H9 (cell line): ENCODE data around the gene ZNF92. TPM values are rescaled to one million over a fixed set of nuclear protein-coding genes. Genes with fewer than 3 reads are reported as not detected.
A peak's percentile ranks its signal among the peaks of the same experiment; 100 is the strongest.

Source experiments
- DNase-seq: peaks from one replicate; pipeline ENCODE4 v3.0.0-alpha.2; 2017
- H2AFZ ChIP-seq: one replicate; pipeline ENCODE4 v1.6.1; 2013; ENCODE audit warnings: mild to moderate bottlenecking, low read length, control low read depth, moderate library complexity
- H2AK5ac ChIP-seq: 2 replicates; pipeline ENCODE4 v1.6.1; 2013; ENCODE audit warnings: low read length, control low read depth, mixed read lengths; ENCODE audit not compliant: insufficient read length
- H2BK120ac ChIP-seq: one replicate; pipeline ENCODE4 v1.6.1; 2013; ENCODE audit warnings: low read depth, mild to moderate bottlenecking, low read length, control low read depth, inconsistent platforms; ENCODE audit not compliant: poor library complexity, severe bottlenecking
- H2BK12ac ChIP-seq: 2 replicates; pipeline ENCODE4 v1.6.1; 2013; ENCODE audit warnings: low read length, control low read depth, mixed read lengths, low read depth; ENCODE audit not compliant: insufficient read length
- H2BK15ac ChIP-seq: 2 replicates; pipeline ENCODE4 v1.6.1; 2013; ENCODE audit warnings: low read depth, low read length, control low read depth
- H2BK20ac ChIP-seq: one replicate; pipeline ENCODE4 v1.6.1; 2013; ENCODE audit warnings: low read depth, mild to moderate bottlenecking, low read length, control low read depth, inconsistent platforms; ENCODE audit not compliant: poor library complexity, severe bottlenecking
- H2BK5ac ChIP-seq: 2 replicates; pipeline ENCODE4 v1.6.1; 2013; ENCODE audit warnings: low read length, control low read depth, mixed read lengths; ENCODE audit not compliant: insufficient read length
- H3K14ac ChIP-seq: 2 replicates; pipeline ENCODE4 v1.6.1; 2013; ENCODE audit warnings: low read length, control low read depth; ENCODE audit not compliant: insufficient read depth
- H3K18ac ChIP-seq: 2 replicates; pipeline ENCODE4 v1.6.1; 2013; ENCODE audit warnings: low read depth, mild to moderate bottlenecking, mixed read lengths, low read length, control low read depth; ENCODE audit not compliant: insufficient read length
- H3K23ac ChIP-seq: 2 replicates; pipeline ENCODE4 v1.6.1; 2013; ENCODE audit warnings: low read length, control low read depth, mixed read lengths, low read depth; ENCODE audit not compliant: insufficient read length
- H3K23me2 ChIP-seq: 2 replicates; pipeline ENCODE4 v1.6.1; 2013; ENCODE audit warnings: low read depth, mild to moderate bottlenecking, mixed read lengths, low read length, control low read depth; ENCODE audit not compliant: insufficient read length, poor library complexity, severe bottlenecking
- H3K27ac ChIP-seq: 2 replicates; pipeline ENCODE4 v1.5.1; 2013; ENCODE audit warnings: low read length, control low read depth, mixed read lengths, low read depth; ENCODE audit not compliant: insufficient read length
- H3K27me3 ChIP-seq: 2 replicates; pipeline ENCODE4 v1.6.1; 2013; ENCODE audit warnings: low read length, control low read depth, inconsistent platforms; ENCODE audit not compliant: insufficient read depth
- H3K4ac ChIP-seq: 2 replicates; pipeline ENCODE4 v1.6.1; 2013; ENCODE audit warnings: low read depth, mild to moderate bottlenecking, control low read depth, inconsistent platforms, low read length, moderate library complexity
- H3K4me1 ChIP-seq: 2 replicates; pipeline ENCODE4 v1.6.1; 2013; ENCODE audit warnings: low read length, control low read depth, inconsistent platforms; ENCODE audit not compliant: insufficient read depth
- H3K4me2 ChIP-seq: 2 replicates; pipeline ENCODE4 v1.6.1; 2013; ENCODE audit warnings: low read length, control low read depth, mixed read lengths; ENCODE audit not compliant: insufficient read length, insufficient read depth
- H3K56ac ChIP-seq: 2 replicates; pipeline ENCODE4 v1.6.1; 2013; ENCODE audit warnings: low read depth, mild to moderate bottlenecking, mixed read lengths, low read length, control low read depth; ENCODE audit not compliant: insufficient read length
- H3K79me1 ChIP-seq: 2 replicates; pipeline ENCODE4 v1.6.1; 2013; ENCODE audit warnings: low read depth, mild to moderate bottlenecking, moderate library complexity, low read length, control low read depth, inconsistent platforms; ENCODE audit not compliant: insufficient read depth, poor library complexity, severe bottlenecking
- H3K79me2 ChIP-seq: 2 replicates; pipeline ENCODE4 v1.6.1; 2013; ENCODE audit warnings: low read length, control low read depth, inconsistent platforms; ENCODE audit not compliant: insufficient read depth
- H3K9ac ChIP-seq: 2 replicates; pipeline ENCODE4 v1.6.1; 2013; ENCODE audit warnings: low read length, control low read depth, mixed read lengths; ENCODE audit not compliant: insufficient read length; ENCODE audit errors: extremely low read depth
- H3K9me3 ChIP-seq: one replicate; pipeline ENCODE4 v1.6.1; 2013; ENCODE audit warnings: low read depth, low read length, inconsistent platforms; ENCODE audit not compliant: control insufficient read depth
- H3T11ph ChIP-seq: one replicate; pipeline ENCODE4 v1.6.1; 2013; ENCODE audit warnings: mild to moderate bottlenecking, low read length, control low read depth, inconsistent platforms
- H4K20me1 ChIP-seq: one replicate; pipeline ENCODE4 v1.6.1; 2013; ENCODE audit not compliant: control insufficient read depth, insufficient read length, insufficient read depth
- H4K5ac ChIP-seq: 2 replicates; pipeline ENCODE4 v1.6.1; 2013; ENCODE audit warnings: low read depth, mild to moderate bottlenecking, mixed read lengths, low read length, control low read depth; ENCODE audit not compliant: insufficient read length
- H4K8ac ChIP-seq: replicated peaks from 2 replicates; pipeline ENCODE4 v1.6.1; 2013; ENCODE audit warnings: low read length, control low read depth, mixed read lengths, low read depth; ENCODE audit not compliant: insufficient read length
- H4K91ac ChIP-seq: 2 replicates; pipeline ENCODE4 v1.6.1; 2013; ENCODE audit warnings: low read depth, mild to moderate bottlenecking, moderate library complexity, mixed read lengths, low read length, control low read depth; ENCODE audit not compliant: insufficient read length
- H3K27ac Mint-ChIP-seq, 3 experiments: 2 replicates in 2 of 3; 3 replicates in 1 of 3; pipeline ENCODE4 v1.8.0; 2020 to 2021; ENCODE audit warnings: mixed read lengths in 3 of 3, mild to moderate bottlenecking in 1 of 3, moderate library complexity in 1 of 3
- H3K27me3 Mint-ChIP-seq: 2 replicates; pipeline ENCODE4 v1.8.0; 2021; ENCODE audit warnings: low read depth, mild to moderate bottlenecking, moderate library complexity, mixed read lengths
- H3K36me3 Mint-ChIP-seq, 3 experiments: 2 replicates in 2 of 3; 3 replicates in 1 of 3; pipeline ENCODE4 v1.8.0; 2020 to 2021; ENCODE audit warnings: low read depth in 3 of 3, mixed read lengths in 3 of 3; ENCODE audit not compliant: insufficient read depth in 1 of 3
- H3K4me1 Mint-ChIP-seq, 2 experiments: 2 replicates each; pipeline ENCODE4 v1.8.0; 2020; ENCODE audit warnings: mixed read lengths in 2 of 2
- H3K4me3 Mint-ChIP-seq, 2 experiments: 2 replicates in 1 of 2; 3 replicates in 1 of 2; pipeline ENCODE4 v1.8.0; 2020 to 2021; ENCODE audit warnings: mild to moderate bottlenecking in 2 of 2, mixed read lengths in 2 of 2, moderate library complexity in 1 of 2
- H3K9me3 Mint-ChIP-seq, 2 experiments: 2 replicates in 1 of 2; 3 replicates in 1 of 2; pipeline ENCODE4 v1.8.0; 2020; ENCODE audit warnings: mild to moderate bottlenecking in 2 of 2, mixed read lengths in 2 of 2, moderate library complexity in 1 of 2
- WGBS: extraction: QIAGEN DNeasy Blood & Tissue Kit; methylation state at CpG from one replicate; pipeline ENCODE4 v1.1.7; 2013; ENCODE audit warnings: missing lambda C conversion rate, low lambda C conversion rate, mixed read lengths; ENCODE audit not compliant: insufficient read length; ENCODE audit errors: extremely low coverage; 5-methylcytosine and 5-hydroxymethylcytosine counted together
- long read RNA-seq: library from polyadenylated mRNA; unstranded; transcript quantifications from one replicate; pipeline ENCODE4 v2.0.0, GENCODE V29; 2020
- total RNA-seq: library from RNA; stranded (reverse); gene quantifications from 2 replicates; pipeline ENCODE4 v1.2.1, GENCODE V29; 2021
- TF ChIP-seq, protein P1 (sequence below): fragments of 200-600 bp; sonication (generic); conservative IDR thresholded peaks from 3 replicates; pipeline ENCODE4 v1.8.0; 2021; ENCODE audit warnings: antibody characterized with exemption, mild to moderate bottlenecking

ZNF92 gene
- 29.8 and 32.4 TPM in 2 replicates for total RNA-seq
- long read RNA-seq, transcript ZNF92-201 (4 exons, 3,210 nt), result major isoform, 212 of 283 reads
- long read RNA-seq, transcript ZNF92-202 (3 exons, 3,124 nt), result minor isoform, 9 of 283 reads
- long read RNA-seq, transcript ZNF92-204 (3 exons, 2,957 nt), result minor isoform, 29 of 283 reads
- long read RNA-seq, transcript ZNF92-203 (2 exons, 2,947 nt), result minor isoform, 23 of 283 reads
- long read RNA-seq, partial matches to known transcripts, result 1 of 283 reads
- long read RNA-seq, other reads (novel, unspliced or antisense), result 9 of 283 reads

DNA sequence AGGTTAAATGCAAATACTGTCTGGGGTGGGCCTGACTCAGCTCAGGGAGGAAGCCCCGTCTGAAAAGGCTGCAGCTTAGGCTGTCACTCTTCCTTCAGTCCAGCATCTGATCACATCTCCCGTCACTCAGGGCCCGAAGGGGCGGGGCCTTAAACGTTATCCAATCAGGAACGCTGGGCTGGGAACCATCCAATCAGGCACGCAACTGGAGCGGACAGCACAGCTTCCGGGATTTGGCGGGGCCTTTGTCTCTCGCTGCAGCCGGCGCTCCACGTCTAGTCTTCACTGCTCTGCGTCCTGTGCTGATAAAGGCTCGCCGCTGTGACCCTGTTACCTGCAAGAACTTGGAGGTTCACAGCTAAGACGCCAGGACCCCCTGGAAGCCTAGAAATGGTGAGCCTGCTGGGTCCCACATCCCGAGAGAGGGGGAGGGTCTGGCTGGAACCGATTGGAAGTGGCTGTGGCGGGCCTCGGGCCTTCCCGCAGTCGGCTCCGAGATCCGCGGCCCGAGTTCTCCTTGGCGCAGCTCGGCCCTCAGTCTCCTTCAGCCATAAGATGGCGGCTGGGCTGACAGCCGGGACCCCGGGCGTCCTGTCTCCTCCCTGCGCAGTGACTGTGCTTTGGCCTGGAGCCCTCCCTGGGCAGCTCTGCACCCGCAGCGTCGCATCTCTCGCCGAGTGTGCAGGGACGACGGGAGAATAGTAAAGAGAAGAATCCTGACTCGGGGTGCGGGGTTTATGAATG is at the start of gene ZNF92:
Gene ZNF92, plus strand, starts transcription at position 248 of the 744 bp plus-strand sequence. Its CDS starts 143 bp downstream, at position 391.
- H3K23me2 ChIP-seq, result no peaks in the 10 kb centered on the region
- Mint-ChIP-seq H3K4me3 (peak within 1 kb of the TSS; percentile 96 to 98), H3K36me3 (peaks cover 21 to 36% (median 25%) of the 10 kb centered on the region in 3 experiments; a peak in 6 of 7 replicates), H3K9me3 (no peaks in the 10 kb centered on the region), H3K4me1 (peaks cover 16 to 18% of the 10 kb centered on the region in 2 experiments), H3K27me3 (no peaks in the 10 kb centered on the region), H3K27ac (peak within 1 kb of the TSS; percentile 96 to 99 (median 97))
- no peak within 1 kb of the TSS for H3T11ph ChIP-seq
- DNase-seq, result peak; percentile 99
- no peak within 1 kb of the TSS for H3K56ac ChIP-seq
- no peaks in the 10 kb centered on the region for H4K20me1 ChIP-seq
- no peaks in the 10 kb centered on the region for H3K9me3 ChIP-seq
- H3K4me1 ChIP-seq, result no peaks in the 10 kb centered on the region
- H4K8ac ChIP-seq, result no peak within 1 kb of the TSS
- TF ChIP-seq, protein P1, sequence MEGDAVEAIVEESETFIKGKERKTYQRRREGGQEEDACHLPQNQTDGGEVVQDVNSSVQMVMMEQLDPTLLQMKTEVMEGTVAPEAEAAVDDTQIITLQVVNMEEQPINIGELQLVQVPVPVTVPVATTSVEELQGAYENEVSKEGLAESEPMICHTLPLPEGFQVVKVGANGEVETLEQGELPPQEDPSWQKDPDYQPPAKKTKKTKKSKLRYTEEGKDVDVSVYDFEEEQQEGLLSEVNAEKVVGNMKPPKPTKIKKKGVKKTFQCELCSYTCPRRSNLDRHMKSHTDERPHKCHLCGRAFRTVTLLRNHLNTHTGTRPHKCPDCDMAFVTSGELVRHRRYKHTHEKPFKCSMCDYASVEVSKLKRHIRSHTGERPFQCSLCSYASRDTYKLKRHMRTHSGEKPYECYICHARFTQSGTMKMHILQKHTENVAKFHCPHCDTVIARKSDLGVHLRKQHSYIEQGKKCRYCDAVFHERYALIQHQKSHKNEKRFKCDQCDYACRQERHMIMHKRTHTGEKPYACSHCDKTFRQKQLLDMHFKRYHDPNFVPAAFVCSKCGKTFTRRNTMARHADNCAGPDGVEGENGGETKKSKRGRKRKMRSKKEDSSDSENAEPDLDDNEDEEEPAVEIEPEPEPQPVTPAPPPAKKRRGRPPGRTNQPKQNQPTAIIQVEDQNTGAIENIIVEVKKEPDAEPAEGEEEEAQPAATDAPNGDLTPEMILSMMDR, result no peak
- no peak within 1 kb of the TSS for H2BK5ac ChIP-seq
- H2BK120ac ChIP-seq, result no peak within 1 kb of the TSS
- H3K18ac ChIP-seq, result peak within 1 kb of the TSS; percentile 98
- no peaks in the 10 kb centered on the region for H3K27me3 ChIP-seq
- WGBS, result no CpG with 5 or more reads among the region's 44 CpGs
- H4K91ac ChIP-seq, result no peak within 1 kb of the TSS
- no peak within 1 kb of the TSS for H2AFZ ChIP-seq
- H2BK20ac ChIP-seq, result no peak within 1 kb of the TSS
- peak within 1 kb of the TSS; percentile 96 for H3K9ac ChIP-seq
- H2AK5ac ChIP-seq, result no peak within 1 kb of the TSS
- peaks cover 15% of the 10 kb centered on the region; the same call in 1 of the 2 replicates for H3K79me2 ChIP-seq
- H2BK15ac ChIP-seq, result no peak within 1 kb of the TSS
- H4K5ac ChIP-seq, result no peak within 1 kb of the TSS
- H2BK12ac ChIP-seq, result no peak within 1 kb of the TSS
- peak within 1 kb of the TSS; percentile 88 for H3K4me2 ChIP-seq
- H3K79me1 ChIP-seq, result peaks cover 2% of the 10 kb centered on the region
- peak within 1 kb of the TSS; percentile 95 for H3K14ac ChIP-seq
- H3K4ac ChIP-seq, result no peak within 1 kb of the TSS; the same call in 1 of the 2 replicates
- H3K27ac ChIP-seq, result peak within 1 kb of the TSS; percentile 58
- no peak within 1 kb of the TSS for H3K23ac ChIP-seq
